Measurements from ENCODE around the gene CFAP74.

DNA sequence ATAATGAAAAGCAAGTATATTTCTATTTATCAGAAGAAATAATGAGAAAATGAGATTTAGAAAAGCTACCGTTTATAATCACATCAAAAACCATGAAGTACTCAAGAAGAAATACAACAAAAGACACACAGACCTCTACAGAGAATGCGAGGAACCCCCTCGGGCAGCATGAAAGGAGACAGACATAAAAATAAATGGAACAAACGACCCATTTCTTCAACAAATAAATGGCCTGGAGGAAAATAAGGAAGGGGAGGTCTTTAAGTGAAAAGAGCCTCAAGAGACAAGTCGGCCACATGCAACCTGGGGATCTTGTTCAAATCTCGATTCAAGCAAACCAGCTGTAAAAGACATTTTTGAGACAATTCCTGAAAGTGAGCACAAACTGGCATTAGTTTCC, 6.0 kb downstream of the CFAP74 start:
- TF ChIP-seq, protein P1, sequence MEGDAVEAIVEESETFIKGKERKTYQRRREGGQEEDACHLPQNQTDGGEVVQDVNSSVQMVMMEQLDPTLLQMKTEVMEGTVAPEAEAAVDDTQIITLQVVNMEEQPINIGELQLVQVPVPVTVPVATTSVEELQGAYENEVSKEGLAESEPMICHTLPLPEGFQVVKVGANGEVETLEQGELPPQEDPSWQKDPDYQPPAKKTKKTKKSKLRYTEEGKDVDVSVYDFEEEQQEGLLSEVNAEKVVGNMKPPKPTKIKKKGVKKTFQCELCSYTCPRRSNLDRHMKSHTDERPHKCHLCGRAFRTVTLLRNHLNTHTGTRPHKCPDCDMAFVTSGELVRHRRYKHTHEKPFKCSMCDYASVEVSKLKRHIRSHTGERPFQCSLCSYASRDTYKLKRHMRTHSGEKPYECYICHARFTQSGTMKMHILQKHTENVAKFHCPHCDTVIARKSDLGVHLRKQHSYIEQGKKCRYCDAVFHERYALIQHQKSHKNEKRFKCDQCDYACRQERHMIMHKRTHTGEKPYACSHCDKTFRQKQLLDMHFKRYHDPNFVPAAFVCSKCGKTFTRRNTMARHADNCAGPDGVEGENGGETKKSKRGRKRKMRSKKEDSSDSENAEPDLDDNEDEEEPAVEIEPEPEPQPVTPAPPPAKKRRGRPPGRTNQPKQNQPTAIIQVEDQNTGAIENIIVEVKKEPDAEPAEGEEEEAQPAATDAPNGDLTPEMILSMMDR (IDR thresholded peaks at IDR 0.05), result no peak
- TF ChIP-seq POLR2A (IDR thresholded peaks at IDR 0.05), result no peak
